ENCODE data around the gene RAPGEF4.

Gene RAPGEF4

DNA sequence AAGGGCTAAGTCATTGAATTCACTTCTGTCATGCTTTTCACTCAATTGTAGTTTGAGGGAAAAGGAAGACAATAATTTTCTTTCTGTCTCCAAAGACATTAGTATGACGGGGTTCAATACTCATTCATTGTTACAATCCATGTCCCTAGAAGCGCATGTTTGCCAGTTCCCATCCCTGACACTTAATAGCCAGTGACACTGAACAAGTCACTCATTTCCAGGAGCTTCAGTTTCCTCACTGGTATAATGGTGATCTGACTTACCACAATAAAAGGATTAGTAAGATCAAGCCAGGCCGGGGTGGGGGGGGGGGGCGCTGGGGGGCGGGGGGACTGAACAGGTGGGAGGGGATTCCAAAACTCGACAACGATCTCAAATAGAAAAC, 195.2 kb downstream of the RAPGEF4 start:
- no peak overlapping the region for H2AFZ ChIP-seq (ENCODE audit: low read depth, low read length)

GRCh38 chr2:172931256-172931894, 195.7 kb downstream of the RAPGEF4 start:
- peak overlapping the region; percentile 45 for H3K4me2 ChIP-seq (ENCODE audit: low read length)
- H3K27me3 ChIP-seq (ENCODE audit: low read depth, low read length): no peaks in the 10 kb centered on the region; the same call in 1 of the 2 replicates
- no peak overlapping the region for H3K9ac ChIP-seq (ENCODE audit: low read length)
- H3K79me2 ChIP-seq (ENCODE audit: low read length): no peaks in the 10 kb centered on the region
- TF ChIP-seq CTCF (IDR thresholded peaks at IDR 0.05; ENCODE audit: low read depth, low read length) (no peak), EZH2phosphoT487 (IDR thresholded peaks at IDR 0.05; ENCODE audit: low read depth) (no peak)
- no peaks in the 10 kb centered on the region for H4K20me1 ChIP-seq (ENCODE audit: insufficient read depth, low read length)
- H3K4me1 ChIP-seq (ENCODE audit: low read length): peaks cover 22% of the 10 kb centered on the region
- no peaks in the 10 kb centered on the region for H3K9me3 ChIP-seq (ENCODE audit: insufficient read depth, low read length)
- peak overlapping the region; percentile 37; the same call in 1 of the 2 replicates for H2AFZ ChIP-seq (ENCODE audit: low read depth, low read length)
- H3K4me3 ChIP-seq (ENCODE audit: low read length): peak overlapping the region; percentile 21
- H3K36me3 ChIP-seq (replicated peaks; ENCODE audit: low read depth, low read length): no peaks in the 10 kb centered on the region
- H3K27ac ChIP-seq (ENCODE audit: low read length): no peak overlapping the region

More for the DNA sequence above, 195.2 kb downstream of the RAPGEF4 start:
- Histone ChIP-seq H3K4me1 (ENCODE audit: low read length) (peaks cover 22% of the 10 kb centered on the region), H3K36me3 (replicated peaks; ENCODE audit: low read depth, low read length) (no peaks in the 10 kb centered on the region), H3K4me3 (ENCODE audit: low read length) (no peak overlapping the region), H3K9me3 (ENCODE audit: insufficient read depth, low read length) (no peaks in the 10 kb centered on the region), H3K4me2 (ENCODE audit: low read length) (no peak overlapping the region), H3K27me3 (ENCODE audit: low read depth, low read length) (no peaks in the 10 kb centered on the region; the same call in 1 of the 2 replicates), H4K20me1 (ENCODE audit: insufficient read depth, low read length) (no peaks in the 10 kb centered on the region), H3K9ac (ENCODE audit: low read length) (no peak overlapping the region), H3K79me2 (ENCODE audit: low read length) (no peaks in the 10 kb centered on the region), H3K27ac (ENCODE audit: low read length) (no peak overlapping the region)
- no peak for TF ChIP-seq EZH2phosphoT487 (IDR thresholded peaks at IDR 0.05; ENCODE audit: low read depth)

DNA sequence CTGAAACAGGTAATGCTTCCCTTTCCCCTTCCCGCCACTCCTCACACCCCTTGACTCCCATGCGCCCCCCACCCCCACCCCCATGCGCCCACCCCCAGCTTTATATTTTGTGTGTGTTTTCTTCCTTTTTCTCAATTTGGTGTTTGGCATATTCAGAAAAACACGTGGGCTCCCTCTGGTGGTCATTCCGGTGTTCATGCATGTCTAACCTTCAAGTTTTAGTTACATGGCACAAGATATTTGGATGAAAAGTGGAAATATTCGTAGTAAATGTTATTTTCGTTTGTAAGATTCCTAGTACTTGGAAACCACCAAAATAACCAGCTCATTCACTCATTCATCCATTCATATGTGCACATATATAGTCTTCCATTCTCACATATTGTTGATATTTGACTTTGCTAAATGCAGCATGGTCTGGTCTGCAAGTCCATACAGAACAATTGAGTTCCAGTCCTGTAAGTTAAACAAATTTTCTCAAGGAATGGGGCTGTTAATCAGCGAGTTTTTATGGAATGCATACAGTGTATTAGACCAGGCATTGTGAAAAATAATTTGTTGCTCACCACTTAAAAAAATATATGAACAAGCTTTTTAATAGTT, 196.4 kb downstream of the RAPGEF4 start:
- peak overlapping the region; percentile 21 for H3K4me3 ChIP-seq (ENCODE audit: low read length)
- no peaks in the 10 kb centered on the region for H3K9me3 ChIP-seq (ENCODE audit: insufficient read depth, low read length)
- H3K4me1 ChIP-seq (ENCODE audit: low read length): peaks cover 22% of the 10 kb centered on the region
- TF ChIP-seq EZH2phosphoT487 (IDR thresholded peaks at IDR 0.05; ENCODE audit: low read depth) (no peak), CTCF (IDR thresholded peaks at IDR 0.05; ENCODE audit: low read depth, low read length) (peak; percentile 78)
- H3K9ac ChIP-seq (ENCODE audit: low read length): no peak overlapping the region
- no peaks in the 10 kb centered on the region for H3K36me3 ChIP-seq (replicated peaks; ENCODE audit: low read depth, low read length)
- peak overlapping the region; percentile 45 for H3K4me2 ChIP-seq (ENCODE audit: low read length)
- H3K27me3 ChIP-seq (ENCODE audit: low read depth, low read length): no peaks in the 10 kb centered on the region; the same call in 1 of the 2 replicates
- H4K20me1 ChIP-seq (ENCODE audit: insufficient read depth, low read length): no peaks in the 10 kb centered on the region
- no peak overlapping the region for H3K27ac ChIP-seq (ENCODE audit: low read length)
- no peaks in the 10 kb centered on the region for H3K79me2 ChIP-seq (ENCODE audit: low read length)
- no peak overlapping the region for H2AFZ ChIP-seq (ENCODE audit: low read depth, low read length)

- Histone ChIP-seq H3K9me3 (ENCODE audit: insufficient read depth, low read length) (peaks cover 12% of the 10 kb centered on the region; the same call in 1 of the 2 replicates), H3K27ac (ENCODE audit: low read length) (no peak overlapping the region), H4K20me1 (ENCODE audit: insufficient read depth, low read length) (no peaks in the 10 kb centered on the region), H3K9ac (ENCODE audit: low read length) (no peak overlapping the region), H2AFZ (ENCODE audit: low read depth, low read length) (no peak overlapping the region), H3K4me2 (ENCODE audit: low read length) (no peak overlapping the region), H3K4me3 (ENCODE audit: low read length) (no peak overlapping the region), H3K36me3 (replicated peaks; ENCODE audit: low read depth, low read length) (no peaks in the 10 kb centered on the region), H3K27me3 (ENCODE audit: low read depth, low read length) (no peaks in the 10 kb centered on the region), H3K79me2 (ENCODE audit: low read length) (no peaks in the 10 kb centered on the region), H3K4me1 (ENCODE audit: low read length) (no peaks in the 10 kb centered on the region)
- no peak for TF ChIP-seq CTCF (IDR thresholded peaks at IDR 0.05; ENCODE audit: low read depth, low read length)
- TF ChIP-seq EZH2phosphoT487 (IDR thresholded peaks at IDR 0.05; ENCODE audit: low read depth): no peak
Measured at GRCh38 chr2:172937884-172938712, 202.5 kb downstream of the RAPGEF4 start.
